GM12875 (cell line): Measurements from ENCODE around the gene PIWIL4.
"Not testable (repeated sequence)": the region's sequence is repeated elsewhere in the genome, so short reads cannot be mapped to it uniquely, and the experiment has no call there.

Experiments used
- H3K4me3 ChIP-seq: one replicate; pipeline ENCODE4 v1.5.1; 2011; ENCODE audit warnings: low read depth, low read length, control low read depth
- TF ChIP-seq, protein P1 (sequence below): IDR thresholded peaks from 2 replicates; pipeline ENCODE4 v1.5.1; 2011; ENCODE audit warnings: low read depth, mild to moderate bottlenecking, control low read depth, inconsistent platforms, low read length, moderate library complexity, borderline replicate concordance; ENCODE audit not compliant: insufficient read depth

PIWIL4 gene

DNA sequence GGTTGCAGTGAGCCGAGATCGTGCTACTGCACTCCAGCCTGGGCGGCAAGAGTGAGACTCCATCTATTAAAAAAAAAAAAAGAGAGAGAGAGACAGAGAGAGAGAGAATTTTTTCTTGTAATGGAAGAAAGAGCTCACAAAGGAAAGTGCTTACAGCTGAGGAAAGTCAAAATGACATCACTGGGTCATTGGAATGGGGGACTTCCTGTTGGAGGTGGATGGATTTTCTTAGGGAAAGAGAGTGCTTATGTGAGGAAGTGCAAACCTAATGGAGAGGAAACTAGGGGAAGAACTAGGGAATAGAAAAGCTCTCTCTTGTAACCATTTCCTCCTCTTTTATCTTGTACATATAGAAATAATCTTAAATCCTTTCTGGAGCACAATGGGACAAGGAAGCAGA lies 6.3 kb upstream of the PIWIL4 start:
- no peak overlapping the region for H3K4me3 ChIP-seq
- TF ChIP-seq, protein P1, sequence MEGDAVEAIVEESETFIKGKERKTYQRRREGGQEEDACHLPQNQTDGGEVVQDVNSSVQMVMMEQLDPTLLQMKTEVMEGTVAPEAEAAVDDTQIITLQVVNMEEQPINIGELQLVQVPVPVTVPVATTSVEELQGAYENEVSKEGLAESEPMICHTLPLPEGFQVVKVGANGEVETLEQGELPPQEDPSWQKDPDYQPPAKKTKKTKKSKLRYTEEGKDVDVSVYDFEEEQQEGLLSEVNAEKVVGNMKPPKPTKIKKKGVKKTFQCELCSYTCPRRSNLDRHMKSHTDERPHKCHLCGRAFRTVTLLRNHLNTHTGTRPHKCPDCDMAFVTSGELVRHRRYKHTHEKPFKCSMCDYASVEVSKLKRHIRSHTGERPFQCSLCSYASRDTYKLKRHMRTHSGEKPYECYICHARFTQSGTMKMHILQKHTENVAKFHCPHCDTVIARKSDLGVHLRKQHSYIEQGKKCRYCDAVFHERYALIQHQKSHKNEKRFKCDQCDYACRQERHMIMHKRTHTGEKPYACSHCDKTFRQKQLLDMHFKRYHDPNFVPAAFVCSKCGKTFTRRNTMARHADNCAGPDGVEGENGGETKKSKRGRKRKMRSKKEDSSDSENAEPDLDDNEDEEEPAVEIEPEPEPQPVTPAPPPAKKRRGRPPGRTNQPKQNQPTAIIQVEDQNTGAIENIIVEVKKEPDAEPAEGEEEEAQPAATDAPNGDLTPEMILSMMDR, result no peak

DNA sequence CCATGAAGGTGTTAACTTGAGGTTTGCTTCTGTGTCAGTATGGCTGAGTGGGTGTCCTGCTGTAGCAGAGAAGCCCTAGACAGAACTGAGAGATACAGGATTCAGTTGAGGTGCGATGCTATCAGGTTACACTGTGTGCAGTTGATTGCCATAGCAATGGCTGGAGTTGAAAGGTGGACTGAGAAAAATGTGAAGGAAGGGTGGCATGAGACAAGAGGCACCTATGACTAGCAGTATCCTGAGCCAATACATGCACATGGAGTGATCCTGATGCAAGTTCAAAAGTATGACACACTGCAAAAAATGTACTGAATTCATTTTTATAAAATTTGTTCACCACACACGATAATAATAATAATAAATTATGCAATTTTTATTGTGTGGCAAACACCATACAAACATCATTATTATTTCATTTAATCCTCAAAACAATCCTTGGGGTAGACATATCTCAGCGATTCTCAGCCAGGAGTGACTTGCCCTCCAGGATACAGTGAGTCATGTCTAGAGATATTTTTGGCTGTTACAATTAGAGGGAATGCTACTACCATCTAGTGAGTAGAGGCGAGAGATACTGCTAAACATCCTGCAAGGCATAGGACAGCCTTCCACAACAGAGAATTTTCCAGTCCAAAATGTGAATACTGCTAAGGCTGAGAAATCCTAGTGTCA lies 3.9 kb upstream of the PIWIL4 start:
- TF ChIP-seq, protein P1, result no peak
- H3K4me3 ChIP-seq, result no peak overlapping the region

DNA sequence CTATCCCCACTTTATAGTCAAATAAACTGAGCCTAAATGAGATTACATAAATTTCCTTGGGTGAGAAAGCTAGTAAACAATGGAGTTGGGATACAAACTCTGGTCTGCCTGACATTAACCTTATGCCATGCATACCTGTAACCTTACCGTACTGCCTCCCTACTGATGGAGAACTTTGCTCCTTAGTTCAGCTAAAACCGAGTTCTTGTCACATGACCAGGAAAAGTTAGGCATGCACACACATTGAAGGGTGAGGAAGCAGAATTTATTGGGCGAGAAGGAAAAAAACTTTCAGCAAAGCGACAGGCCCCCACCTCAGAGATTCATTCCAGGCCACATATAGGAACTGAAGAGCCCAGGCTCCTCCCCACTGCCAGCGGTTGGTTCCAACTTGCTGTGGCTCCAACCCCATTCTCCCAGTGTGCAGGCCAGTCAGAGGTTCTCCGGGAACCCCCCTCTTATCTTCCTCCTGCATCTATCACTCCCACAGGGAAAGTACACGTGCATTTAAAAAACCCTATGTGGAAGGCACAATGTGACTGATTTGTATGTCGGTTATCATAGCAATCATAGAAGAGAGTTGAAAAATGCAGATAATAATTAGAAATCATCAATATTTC lies 3.2 kb upstream of the PIWIL4 start:
- TF ChIP-seq, protein P1, result no peak
- no peak overlapping the region for H3K4me3 ChIP-seq

DNA sequence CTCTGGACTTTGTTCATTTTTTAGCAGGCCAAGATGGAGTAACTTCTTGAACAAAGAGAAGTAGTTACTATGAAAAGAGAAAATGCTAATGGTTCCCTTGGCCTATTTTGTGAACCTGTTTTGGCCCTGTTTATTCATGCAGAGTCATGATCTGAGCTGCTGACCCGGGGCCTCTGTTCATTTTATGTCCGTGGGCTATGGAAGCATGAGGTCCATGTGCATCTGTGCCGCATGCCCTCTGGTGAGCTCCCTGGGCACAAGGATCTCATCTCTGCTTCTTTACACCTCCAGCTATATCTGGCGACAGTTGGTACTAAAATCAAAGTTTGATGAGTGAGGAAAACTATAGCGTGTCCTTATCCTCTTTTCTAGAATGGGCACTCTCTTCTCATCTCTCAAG lies 1.0 kb downstream of the PIWIL4 start:
- no peak overlapping the region for H3K4me3 ChIP-seq
- TF ChIP-seq, protein P1, result no peak

DNA sequence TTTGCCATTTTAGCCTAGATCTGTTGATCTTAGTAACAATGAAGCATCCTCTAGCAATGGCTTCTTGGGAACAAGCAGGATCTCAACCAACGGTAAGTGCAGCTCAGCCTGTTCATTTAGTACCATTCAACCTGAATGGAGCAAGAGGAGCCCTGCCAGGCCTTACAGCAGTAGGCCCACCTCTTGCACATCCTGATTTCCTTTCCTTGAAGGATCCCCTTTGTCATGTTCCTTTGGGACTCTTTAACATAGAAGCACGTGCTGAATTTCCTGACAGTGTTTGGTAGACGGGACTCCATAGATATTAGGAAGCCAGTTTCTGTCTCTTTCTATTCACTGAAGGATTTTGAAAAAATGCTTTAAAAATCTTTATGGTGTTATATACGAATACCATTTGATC lies 1.5 kb downstream of the PIWIL4 start:
- no peak overlapping the region for H3K4me3 ChIP-seq
- TF ChIP-seq, protein P1, result no peak

DNA sequence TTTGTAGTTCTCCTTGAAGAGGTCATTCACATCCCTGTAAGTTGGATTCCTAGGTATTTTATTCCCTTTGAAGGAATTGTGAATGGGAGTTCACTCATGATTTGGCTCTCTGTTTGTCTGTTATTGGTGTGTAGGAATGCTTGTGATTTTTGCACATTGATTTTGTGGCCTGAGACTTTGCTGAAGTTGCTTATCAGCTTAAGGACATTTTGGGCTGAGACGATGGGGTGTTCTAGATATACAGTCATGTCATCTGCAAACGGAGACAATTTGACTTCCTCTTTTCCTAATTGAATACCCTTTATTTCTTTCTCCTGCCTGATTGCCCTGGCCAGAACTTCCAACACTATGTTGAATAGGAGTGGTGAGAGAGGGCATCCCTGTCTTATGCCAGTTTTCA lies 5.8 kb downstream of the PIWIL4 start:
- not testable (repeated sequence) for H3K4me3 ChIP-seq

DNA sequence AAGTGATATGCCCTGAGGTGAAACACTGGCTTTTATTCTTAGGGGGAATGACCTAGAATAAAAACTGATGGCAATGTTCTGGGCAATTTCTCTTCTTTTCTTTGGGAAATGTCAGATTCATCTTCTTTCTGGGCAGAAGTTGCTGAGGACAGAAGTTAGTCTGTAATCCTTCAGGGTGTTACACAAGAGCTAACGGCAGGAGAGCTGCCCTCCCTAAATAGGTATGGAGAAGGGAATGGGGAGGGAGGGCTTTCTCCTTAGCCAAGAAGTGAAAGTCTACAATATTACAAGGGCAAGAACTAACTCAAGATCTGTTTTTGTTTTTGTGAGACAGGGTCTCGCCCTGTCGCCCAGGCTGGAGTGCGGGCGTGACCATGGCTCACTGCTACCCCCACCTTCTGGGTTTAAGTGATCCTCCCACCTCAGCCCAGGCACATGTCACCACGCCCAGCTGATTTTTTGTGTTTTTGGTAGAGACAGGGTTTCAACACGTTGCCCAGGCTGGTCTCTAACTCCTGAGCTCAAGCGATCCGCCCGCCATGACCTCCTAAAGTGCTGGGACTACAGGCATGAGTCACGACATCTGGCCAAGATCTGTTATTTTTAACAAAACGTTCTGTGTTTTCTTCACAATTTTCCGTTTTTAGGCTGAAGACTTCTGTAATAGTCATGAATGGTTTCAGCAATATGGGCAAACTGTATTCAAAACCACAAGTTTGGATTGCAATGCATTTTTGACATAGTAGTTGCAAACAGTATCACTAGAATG lies 7.2 kb downstream of the PIWIL4 start:
- no peak overlapping the region for H3K4me3 ChIP-seq
- TF ChIP-seq, protein P1, result no peak
